ENCODE measurements around the gene GLP1R. TPM values are rescaled to one million over a fixed set of nuclear protein-coding genes. Genes with fewer than 3 reads are reported as not detected.

GLP1R gene
- total and polyA plus RNA-seq, 2 donors (not counting 1 experiment from before 2014, with no cell fraction given): not detected

DNA sequence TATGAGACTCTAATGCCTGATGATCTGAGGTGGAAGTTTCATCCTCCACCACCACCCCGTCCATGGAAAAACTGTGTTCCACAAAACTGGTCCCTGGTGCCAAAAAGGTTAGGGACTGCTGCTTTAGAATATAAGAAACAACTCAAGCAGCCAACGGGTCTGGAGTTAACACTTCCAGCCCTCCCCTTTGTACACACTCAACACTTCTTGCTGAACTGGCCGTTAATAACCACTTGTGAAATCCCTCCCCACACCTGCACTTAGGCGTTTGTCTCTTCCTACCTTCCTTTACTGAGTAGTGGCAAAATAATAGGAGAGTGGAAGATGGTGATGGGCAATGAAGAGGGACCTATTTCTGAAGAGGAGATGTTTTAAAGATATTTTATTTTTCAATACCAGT, 55.9 kb downstream of the GLP1R start:
- Histone ChIP-seq H3K36me3 (ENCODE audit: control insufficient read depth, insufficient read depth, low read length) (no peaks in the 10 kb centered on the region), H3K27ac (ENCODE audit: insufficient read depth, low read length) (no peak overlapping the region), H3K4me3 (replicated peaks in 1 of 4; ENCODE audit: control extremely low read depth in 1 of 4, insufficient read depth in 1 of 4, low read depth in 3 of 4, low read length in 4 of 4) (no peak overlapping the region), H3K9ac (ENCODE audit: insufficient read depth, low read length) (no peak overlapping the region), H3K4me1 (ENCODE audit: control insufficient read depth, extremely low read depth, insufficient read depth, low read length) (peaks cover 4% of the 10 kb centered on the region), H3K79me2 (ENCODE audit: control insufficient read depth, insufficient read depth, low read length) (no peaks in the 10 kb centered on the region), H3K27me3 (ENCODE audit: control insufficient read depth, insufficient read depth, low read length) (no peaks in the 10 kb centered on the region), H2AFZ (ENCODE audit: low read length) (no peak overlapping the region), H4K20me1 (ENCODE audit: control insufficient read depth, extremely low read depth, insufficient read depth, low read length) (no peaks in the 10 kb centered on the region), H3K9me3 (ENCODE audit: control insufficient read depth, insufficient read depth, low read depth, low read length) (no peaks in the 10 kb centered on the region), H3K4me2 (ENCODE audit: extremely low read depth, insufficient read depth, low read length) (no peak overlapping the region)
- no peak for DNase-seq (ENCODE audit: low read depth in 2 of 2)
- no peak for TF ChIP-seq EZH2 (IDR thresholded peaks at IDR 0.05; ENCODE audit: low read length, missing control alignments)
- TF ChIP-seq, protein P1, sequence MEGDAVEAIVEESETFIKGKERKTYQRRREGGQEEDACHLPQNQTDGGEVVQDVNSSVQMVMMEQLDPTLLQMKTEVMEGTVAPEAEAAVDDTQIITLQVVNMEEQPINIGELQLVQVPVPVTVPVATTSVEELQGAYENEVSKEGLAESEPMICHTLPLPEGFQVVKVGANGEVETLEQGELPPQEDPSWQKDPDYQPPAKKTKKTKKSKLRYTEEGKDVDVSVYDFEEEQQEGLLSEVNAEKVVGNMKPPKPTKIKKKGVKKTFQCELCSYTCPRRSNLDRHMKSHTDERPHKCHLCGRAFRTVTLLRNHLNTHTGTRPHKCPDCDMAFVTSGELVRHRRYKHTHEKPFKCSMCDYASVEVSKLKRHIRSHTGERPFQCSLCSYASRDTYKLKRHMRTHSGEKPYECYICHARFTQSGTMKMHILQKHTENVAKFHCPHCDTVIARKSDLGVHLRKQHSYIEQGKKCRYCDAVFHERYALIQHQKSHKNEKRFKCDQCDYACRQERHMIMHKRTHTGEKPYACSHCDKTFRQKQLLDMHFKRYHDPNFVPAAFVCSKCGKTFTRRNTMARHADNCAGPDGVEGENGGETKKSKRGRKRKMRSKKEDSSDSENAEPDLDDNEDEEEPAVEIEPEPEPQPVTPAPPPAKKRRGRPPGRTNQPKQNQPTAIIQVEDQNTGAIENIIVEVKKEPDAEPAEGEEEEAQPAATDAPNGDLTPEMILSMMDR (conservative IDR thresholded peaks at IDR 0.05 in 1 of 2, IDR thresholded peaks at IDR 0.05 in 1 of 2; ENCODE audit: low read depth in 1 of 2, low read length in 2 of 2): no peak

DNA sequence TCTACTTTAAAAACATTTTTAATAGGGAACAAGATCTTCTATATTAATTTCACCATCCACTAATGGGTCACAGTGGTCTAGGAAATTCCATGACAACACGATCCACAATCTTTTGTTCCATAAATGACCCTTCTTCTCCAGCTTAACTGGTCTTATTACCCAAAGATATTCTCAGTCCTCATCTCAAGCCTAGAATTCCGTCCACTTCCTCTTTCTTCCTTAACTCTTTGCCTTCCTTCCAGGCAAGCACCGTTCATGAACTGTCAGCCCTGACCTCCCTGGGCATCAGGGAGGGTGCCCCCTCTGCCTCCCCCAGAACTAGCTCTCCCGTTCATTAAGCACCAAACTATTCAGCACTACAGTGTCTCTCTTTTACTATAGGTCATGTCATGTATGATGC, 58.5 kb downstream of the GLP1R start:
- Histone ChIP-seq H3K9me3 (ENCODE audit: control insufficient read depth, insufficient read depth, low read depth, low read length) (no peaks in the 10 kb centered on the region), H4K20me1 (ENCODE audit: control insufficient read depth, extremely low read depth, insufficient read depth, low read length) (no peaks in the 10 kb centered on the region), H2AFZ (ENCODE audit: low read length) (no peak overlapping the region), H3K4me2 (ENCODE audit: extremely low read depth, insufficient read depth, low read length) (no peak overlapping the region), H3K4me1 (ENCODE audit: control insufficient read depth, extremely low read depth, insufficient read depth, low read length) (peaks cover 4% of the 10 kb centered on the region), H3K9ac (ENCODE audit: insufficient read depth, low read length) (no peak overlapping the region), H3K4me3 (replicated peaks in 1 of 4; ENCODE audit: control extremely low read depth in 1 of 4, insufficient read depth in 1 of 4, low read depth in 3 of 4, low read length in 4 of 4) (no peak overlapping the region), H3K36me3 (ENCODE audit: control insufficient read depth, insufficient read depth, low read length) (no peaks in the 10 kb centered on the region), H3K27me3 (ENCODE audit: control insufficient read depth, insufficient read depth, low read length) (no peaks in the 10 kb centered on the region), H3K27ac (ENCODE audit: insufficient read depth, low read length) (no peak overlapping the region), H3K79me2 (ENCODE audit: control insufficient read depth, insufficient read depth, low read length) (no peaks in the 10 kb centered on the region)
- DNase-seq (ENCODE audit: low read depth in 2 of 2): no peak
- TF ChIP-seq, protein P1 (conservative IDR thresholded peaks at IDR 0.05 in 1 of 2, IDR thresholded peaks at IDR 0.05 in 1 of 2; ENCODE audit: low read depth in 1 of 2, low read length in 2 of 2): no peak
- no peak for TF ChIP-seq EZH2 (IDR thresholded peaks at IDR 0.05; ENCODE audit: low read length, missing control alignments)

DNA sequence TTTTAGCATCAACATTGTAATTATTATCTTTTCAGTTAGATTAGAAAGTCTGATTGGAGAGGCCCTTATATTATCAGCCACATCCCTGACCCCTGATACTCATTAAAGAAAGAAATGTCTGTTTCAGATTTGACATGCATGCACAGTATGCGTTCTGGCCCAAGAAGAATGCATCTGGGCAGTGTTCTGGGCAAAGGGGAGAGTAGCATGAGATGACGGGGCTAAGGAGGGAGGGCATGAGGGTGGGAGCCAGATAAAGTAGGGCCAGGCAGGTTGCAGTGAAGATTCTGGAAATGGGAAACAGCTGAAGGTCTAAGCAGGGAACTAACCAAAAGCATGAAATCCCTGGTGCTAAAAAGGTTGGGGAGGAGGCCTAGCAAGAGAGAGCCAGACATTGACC, 59.1 kb downstream of the GLP1R start:
- H4K20me1 ChIP-seq (ENCODE audit: control insufficient read depth, extremely low read depth, insufficient read depth, low read length): no peaks in the 10 kb centered on the region
- H2AFZ ChIP-seq (ENCODE audit: low read length): no peak overlapping the region
- H3K4me1 ChIP-seq (ENCODE audit: control insufficient read depth, extremely low read depth, insufficient read depth, low read length): peaks cover 2% of the 10 kb centered on the region
- no peak overlapping the region for H3K27ac ChIP-seq (ENCODE audit: insufficient read depth, low read length)
- H3K9ac ChIP-seq (ENCODE audit: insufficient read depth, low read length): no peak overlapping the region
- H3K9me3 ChIP-seq (ENCODE audit: control insufficient read depth, insufficient read depth, low read depth, low read length): no peaks in the 10 kb centered on the region
- no peaks in the 10 kb centered on the region for H3K36me3 ChIP-seq (ENCODE audit: control insufficient read depth, insufficient read depth, low read length)
- H3K4me3 ChIP-seq (replicated peaks in 1 of 4; ENCODE audit: control extremely low read depth in 1 of 4, insufficient read depth in 1 of 4, low read depth in 3 of 4, low read length in 4 of 4): no peak overlapping the region
- DNase-seq (ENCODE audit: low read depth in 2 of 2): no peak
- no peaks in the 10 kb centered on the region for H3K27me3 ChIP-seq (ENCODE audit: control insufficient read depth, insufficient read depth, low read length)
- TF ChIP-seq, protein P1 (conservative IDR thresholded peaks at IDR 0.05 in 1 of 2, IDR thresholded peaks at IDR 0.05 in 1 of 2; ENCODE audit: low read depth in 1 of 2, low read length in 2 of 2): no peak
- no peak for TF ChIP-seq EZH2 (IDR thresholded peaks at IDR 0.05; ENCODE audit: low read length, missing control alignments)
- no peak overlapping the region for H3K4me2 ChIP-seq (ENCODE audit: extremely low read depth, insufficient read depth, low read length)
- no peaks in the 10 kb centered on the region for H3K79me2 ChIP-seq (ENCODE audit: control insufficient read depth, insufficient read depth, low read length)

Measured in fibroblast of lung (primary cell).